Measurements from ENCODE around the gene CETN1.

DNA sequence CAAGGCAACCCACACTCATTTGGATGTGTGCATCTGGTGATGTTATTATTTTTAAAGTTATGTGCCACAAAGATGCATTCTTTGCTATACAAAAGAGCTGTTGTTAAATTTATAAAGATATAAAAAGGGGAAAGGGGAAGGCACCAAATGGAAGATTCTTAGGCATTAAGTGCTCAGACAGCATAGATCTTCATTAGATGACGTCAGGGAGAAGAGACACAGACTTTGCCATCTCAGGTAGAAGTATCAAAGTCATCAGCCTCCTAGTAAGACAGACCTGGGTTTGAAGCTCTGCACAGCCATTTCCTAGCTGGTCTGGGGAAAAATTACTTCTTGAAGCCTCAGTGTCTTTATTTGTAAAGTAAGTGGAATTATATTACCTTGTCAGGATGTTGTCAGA, 15.4 kb downstream of the CETN1 start:
- TF ChIP-seq POLR2A (IDR thresholded peaks at IDR 0.05) = no peak
- TF ChIP-seq, protein P1, sequence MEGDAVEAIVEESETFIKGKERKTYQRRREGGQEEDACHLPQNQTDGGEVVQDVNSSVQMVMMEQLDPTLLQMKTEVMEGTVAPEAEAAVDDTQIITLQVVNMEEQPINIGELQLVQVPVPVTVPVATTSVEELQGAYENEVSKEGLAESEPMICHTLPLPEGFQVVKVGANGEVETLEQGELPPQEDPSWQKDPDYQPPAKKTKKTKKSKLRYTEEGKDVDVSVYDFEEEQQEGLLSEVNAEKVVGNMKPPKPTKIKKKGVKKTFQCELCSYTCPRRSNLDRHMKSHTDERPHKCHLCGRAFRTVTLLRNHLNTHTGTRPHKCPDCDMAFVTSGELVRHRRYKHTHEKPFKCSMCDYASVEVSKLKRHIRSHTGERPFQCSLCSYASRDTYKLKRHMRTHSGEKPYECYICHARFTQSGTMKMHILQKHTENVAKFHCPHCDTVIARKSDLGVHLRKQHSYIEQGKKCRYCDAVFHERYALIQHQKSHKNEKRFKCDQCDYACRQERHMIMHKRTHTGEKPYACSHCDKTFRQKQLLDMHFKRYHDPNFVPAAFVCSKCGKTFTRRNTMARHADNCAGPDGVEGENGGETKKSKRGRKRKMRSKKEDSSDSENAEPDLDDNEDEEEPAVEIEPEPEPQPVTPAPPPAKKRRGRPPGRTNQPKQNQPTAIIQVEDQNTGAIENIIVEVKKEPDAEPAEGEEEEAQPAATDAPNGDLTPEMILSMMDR (IDR thresholded peaks at IDR 0.05) = no peak

Data from breast epithelium (tissue), 3 donors.